HepG2 (cell line): ENCODE results near the gene E2F1. TPM values are rescaled to one million over a fixed set of nuclear protein-coding genes. Genes with fewer than 3 reads are reported as not detected.
A peak's percentile ranks its signal among the peaks of the same experiment; 100 is the strongest.

Experiments used
- ATAC-seq: fragments of 200-7000 bp; cut with Tn5 transposase; 3 replicates; pipeline ENCODE4 v1.9.1; 2020; ENCODE audit warnings: mild to moderate bottlenecking, moderate library complexity
- BruUV-seq: library from RNA; stranded (reverse); fragments of 400-500 nt; replicated peaks from 2 replicates; lab custom pipeline; 2021; lab: Mats Ljungman, UMichigan
- CTCF ChIA-PET: fragments of 300-600 bp; formaldehyde crosslinking; extraction: SDS; loops from one replicate; lab custom pipeline; 2021; ENCODE audit warnings: low total read pairs, inconsistent platforms, low intra/inter-chr PET ratio; lab: Yijun Ruan, JAX
- POLR2A ChIA-PET: fragments of 350-600 bp; sonication (Branson Sonifier 250); formaldehyde crosslinking; loops from one replicate; lab custom pipeline; 2020; ENCODE audit warnings: antibody characterized with exemption, inconsistent platforms; lab: Yijun Ruan, JAX
- DNase-seq: peaks from one replicate; pipeline ENCODE4 v3.0.0-alpha.2; 2015; ENCODE audit warnings: low spot score
- FAIRE-seq: peaks from 3 replicates; lab custom pipeline; 2011; peaks lifted over from hg19 to GRCh38; lab: Jason Lieb, UNC
- H2AFZ ChIP-seq: one replicate; pipeline ENCODE4 v1.6.1; 2011; ENCODE audit warnings: low read length, inconsistent platforms
- H3K27ac ChIP-seq: fragments of 300-600 bp; 3 replicates; pipeline ENCODE4 v1.8.0; 2011; ENCODE audit warnings: mixed run types, mild to moderate bottlenecking, mixed read lengths, low read length, inconsistent platforms; ENCODE audit not compliant: insufficient read depth; ENCODE audit errors: extremely low read length
- H3K27me3 ChIP-seq, 2 experiments: fragments of 200-600 bp in 1 of 2; 2 replicates in 1 of 2; 3 replicates in 1 of 2; pipeline versions ENCODE4 v1.6.0 to v1.8.0; 2011; ENCODE audit warnings: low read length in 2 of 2, mild to moderate bottlenecking in 2 of 2, moderate library complexity in 2 of 2, inconsistent platforms in 1 of 2; ENCODE audit not compliant: insufficient read depth in 2 of 2, control insufficient read depth in 1 of 2
- H3K36me3 ChIP-seq, 2 experiments: fragments of 200-600 bp in 1 of 2; replicated peaks in 1 of 2; 2 replicates in 1 of 2; 3 replicates in 1 of 2; pipeline versions ENCODE4 v1.5.1 to v1.8.0; 2011; ENCODE audit warnings: low read length in 2 of 2, inconsistent platforms in 1 of 2; ENCODE audit not compliant: insufficient read depth in 2 of 2, control insufficient read depth in 1 of 2
- H3K4me1 ChIP-seq: 2 replicates; pipeline ENCODE4 v1.5.1; 2012; ENCODE audit warnings: low read length, inconsistent platforms; ENCODE audit not compliant: insufficient read depth
- H3K4me2 ChIP-seq: 2 replicates; pipeline ENCODE4 v1.6.0; 2011; ENCODE audit warnings: low read depth, low read length, inconsistent platforms
- H3K4me3 ChIP-seq, 3 experiments: fragments of 200-600 bp in 1 of 3; sonication (generic), shearing (Covaris generic) in 1 of 3; replicated peaks in 1 of 3; 2 replicates each; pipeline ENCODE4 v1.5.1; 2011 to 2016; ENCODE audit warnings: low read length in 3 of 3, inconsistent platforms in 2 of 3, low read depth in 2 of 3, mild to moderate bottlenecking in 2 of 3, control low read depth in 1 of 3, mixed read lengths in 1 of 3; ENCODE audit not compliant: insufficient read depth in 1 of 3
- H3K79me2 ChIP-seq: one replicate; pipeline ENCODE4 v1.6.1; 2011; ENCODE audit warnings: low read length, inconsistent platforms; ENCODE audit not compliant: insufficient read depth
- H3K9ac ChIP-seq: 2 replicates; pipeline ENCODE4 v1.6.0; 2011; ENCODE audit warnings: mild to moderate bottlenecking, low read depth, low read length, inconsistent platforms; ENCODE audit not compliant: insufficient read depth
- H3K9me3 ChIP-seq: 2 replicates; pipeline ENCODE4 v1.5.1; 2012; ENCODE audit warnings: mild to moderate bottlenecking, low read length
- H4K20me1 ChIP-seq: 2 replicates; pipeline ENCODE4 v1.6.0; 2011; ENCODE audit warnings: inconsistent platforms, mild to moderate bottlenecking, low read length, moderate library complexity; ENCODE audit not compliant: insufficient read depth
- IRF9 ChIP-seq: sonication (generic); formaldehyde crosslinking; IDR thresholded peaks from 2 replicates; pipeline ENCODE4 v1.8.0; 2022; ENCODE audit warnings: missing genetic modification reagents, mild to moderate bottlenecking, borderline replicate concordance
- ZGPAT ChIP-seq: IDR thresholded peaks from 2 replicates; pipeline ENCODE4 v1.6.1; 2016; ENCODE audit warnings: mild to moderate bottlenecking
- ZNF121 ChIP-seq: sonication (generic); formaldehyde crosslinking; IDR thresholded peaks from 2 replicates; pipeline ENCODE4 v1.5.0; 2020; ENCODE audit warnings: mild to moderate bottlenecking, missing genetic modification reagents
- ZNF609 ChIP-seq: sonication (generic); formaldehyde crosslinking; IDR thresholded peaks from 2 replicates; pipeline ENCODE4 v1.4.0; 2020; ENCODE audit warnings: mild to moderate bottlenecking, missing genetic modification reagents, borderline replicate concordance
- WGBS: methylation state at CpG from one replicate; pipeline ENCODE4 v1.1.6; 2017; ENCODE audit warnings: low lambda C conversion rate; 5-methylcytosine and 5-hydroxymethylcytosine counted together
- in situ Hi-C: cut with HindIII; loops from 2 replicates; pipeline ENCODE4 v1.10.0; 2017; ENCODE audit warnings: low pct_unique_long_range_greater_than_20kb; ENCODE audit not compliant: extremely low pct_ligation_motif_present
- intact Hi-C: fragments of 100-400 bp; cut with micrococcal nuclease; formaldehyde crosslinking; loops from one replicate; pipeline ENCODE4 v1.10.0; 2022; ENCODE audit not compliant: unreplicated experiment
- polyA plus RNA-seq, 8 experiments: library from polyadenylated mRNA; depleted of rRNA in 3 of 8; stranded (reverse) in 7 of 8; unstranded in 1 of 8; fragments of >200 nt; fragmentation: Illumina TruSeq in 4 of 8; extraction: Trizol in 4 of 8; gene quantifications; 2 replicates each; pipeline versions ENCODE4 v1.2.1 to v1.2.3, GENCODE V29; 2011 to 2016; ENCODE audit warnings: low read depth in 4 of 8, missing spikeins in 1 of 8, mixed read lengths in 1 of 8; ENCODE audit not compliant: insufficient read depth in 1 of 8
- total RNA-seq, 5 experiments: library from RNA; depleted of rRNA; stranded (reverse); fragments of >200 nt; fragmentation: Illumina TruSeq; extraction: Trizol; gene quantifications; 2 replicates each; pipeline ENCODE4 v1.2.3, GENCODE V29; 2016; ENCODE audit warnings: low read depth in 1 of 5

E2F1 gene
- total and polyA plus RNA-seq, 2 of the 13 experiments (the other 11 are each of a cell fraction or from before 2014, with no cell fraction given) = 25.5 to 39.4 TPM

- TF ChIP-seq ZNF609 (CRISPR knock-in tag) = no peak
Measured at GRCh38 chr20:33728463-33728862, 42.3 kb upstream of the E2F1 start (continued).

- TF ChIP-seq IRF9 (CRISPR knock-in tag) = 0 out of 2 replicates have a peak, but pooled peaks have one; percentile 39
- no peak for TF ChIP-seq ZGPAT (CRISPR knock-in tag)
- peak; percentile 71 for TF ChIP-seq ZNF121
- TF ChIP-seq, all 625 proteins: peak for 2
- no peak overlapping the region for H3K27ac ChIP-seq
- no peaks in the 10 kb centered on the region for H3K9me3 ChIP-seq
- H3K36me3 ChIP-seq = no peaks in the 10 kb centered on the region
- ATAC-seq (no peak), DNase-seq (no peak), FAIRE-seq (no peak)
- H4K20me1 ChIP-seq = no peaks in the 10 kb centered on the region
- ChIA-PET POLR2A (no interaction called here), CTCF (no interaction called here)
- no TSS peak for BruUV-seq
- H3K27me3 ChIP-seq = no peaks in the 10 kb centered on the region
- H3K4me2 ChIP-seq = no peak overlapping the region
- H3K4me3 ChIP-seq = no peak overlapping the region
- H3K79me2 ChIP-seq = no peaks in the 10 kb centered on the region
- in situ Hi-C loops = no loop called here
- H2AFZ ChIP-seq = no peak overlapping the region
- intact Hi-C loops = no loop called here
- H3K4me1 ChIP-seq = peaks cover 54% of the 10 kb centered on the region
- 71% methylated on average over 3 of the region's 3 CpGs for WGBS
- H3K9ac ChIP-seq = no peak overlapping the region
Measured at GRCh38 chr20:33727806-33728205, 41.6 kb upstream of the E2F1 start.
